GM21423 (cell line): Measurements from ENCODE around the gene PSMC3IP.

Experiments
- ATAC-seq: cut with Tn5 transposase; IDR thresholded peaks from one replicate; pipeline ENCODE4 v1.9.1; 2021; ENCODE audit warnings: mild to moderate bottlenecking, moderate library complexity; ENCODE audit not compliant: unreplicated experiment

Gene PSMC3IP

GRCh38 chr17:42586514-42587230 lies 9.1 kb upstream of the PSMC3IP start:
- ATAC-seq = no peak

GRCh38 chr17:42585353-42585752 lies 7.8 kb upstream of the PSMC3IP start:
- no peak for ATAC-seq

DNA sequence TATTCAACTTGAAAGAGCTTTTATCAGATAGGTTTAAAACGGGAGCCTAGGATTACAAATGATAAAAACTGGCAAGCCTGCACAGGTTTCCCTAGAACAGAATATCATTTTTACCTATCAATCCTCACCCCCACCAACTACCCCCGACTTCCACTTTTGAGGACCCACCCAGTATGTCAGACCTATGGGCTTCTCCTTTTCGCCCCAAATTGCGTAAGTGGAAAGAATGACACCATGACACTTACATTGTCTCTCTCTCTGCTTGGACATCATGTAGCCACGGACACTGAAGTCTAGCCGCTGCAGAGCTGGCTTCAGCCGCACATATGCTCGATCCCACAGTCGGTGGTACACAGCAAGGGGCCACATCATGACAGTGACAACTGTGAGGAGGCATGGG lies 7.4 kb upstream of the PSMC3IP start:
- no peak for ATAC-seq

- no peak for ATAC-seq
Observed at GRCh38 chr17:42581744-42582270, 4.3 kb upstream of the PSMC3IP start.

DNA sequence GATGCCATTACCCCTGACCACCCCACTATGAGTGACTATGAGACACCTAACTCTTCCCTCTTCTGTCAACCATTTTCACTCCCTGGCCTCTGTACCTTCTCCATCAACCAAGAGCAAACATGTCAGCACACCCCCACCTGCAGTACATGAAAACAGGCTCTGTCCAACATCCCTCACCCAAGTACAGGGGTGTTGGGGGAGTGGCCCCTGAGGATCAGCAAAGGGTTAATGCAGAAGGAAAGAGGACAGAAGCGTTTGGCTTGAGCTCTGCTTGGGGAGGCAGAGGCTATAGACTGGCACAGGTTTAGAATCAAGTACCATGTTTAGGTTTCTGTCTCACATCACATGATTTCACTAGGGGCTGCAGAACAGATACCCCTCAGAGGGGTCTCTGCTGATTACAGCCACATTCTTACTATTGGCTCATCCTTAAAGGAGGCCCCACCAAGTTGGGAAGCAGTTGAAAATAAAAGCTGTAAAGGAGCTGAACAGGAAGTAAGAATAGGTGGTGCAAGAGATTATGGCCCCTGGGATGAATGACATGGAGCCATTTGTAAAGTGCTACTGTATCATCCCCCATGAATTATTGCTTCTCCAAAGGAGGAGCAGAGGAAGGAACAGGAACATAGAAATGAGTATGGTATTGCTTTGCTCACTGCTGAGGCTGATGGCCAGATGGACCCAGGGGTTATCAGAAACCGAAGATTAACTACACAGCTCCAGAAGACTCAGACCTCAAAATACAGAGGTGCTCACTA lies 2.4 kb upstream of the PSMC3IP start:
- no peak for ATAC-seq

- ATAC-seq = peak; percentile 52
Observed at GRCh38 chr17:42578282-42578869, 847 bp upstream of the PSMC3IP start.

- ATAC-seq = no peak
Observed at GRCh38 chr17:42577140-42577531, 393 bp downstream of the PSMC3IP start.

GRCh38 chr17:42574463-42574862 lies 3.1 kb downstream of the PSMC3IP start:
- ATAC-seq = no peak

- no peak for ATAC-seq
Observed at GRCh38 chr17:42573095-42573494, 4.4 kb downstream of the PSMC3IP start.

DNA sequence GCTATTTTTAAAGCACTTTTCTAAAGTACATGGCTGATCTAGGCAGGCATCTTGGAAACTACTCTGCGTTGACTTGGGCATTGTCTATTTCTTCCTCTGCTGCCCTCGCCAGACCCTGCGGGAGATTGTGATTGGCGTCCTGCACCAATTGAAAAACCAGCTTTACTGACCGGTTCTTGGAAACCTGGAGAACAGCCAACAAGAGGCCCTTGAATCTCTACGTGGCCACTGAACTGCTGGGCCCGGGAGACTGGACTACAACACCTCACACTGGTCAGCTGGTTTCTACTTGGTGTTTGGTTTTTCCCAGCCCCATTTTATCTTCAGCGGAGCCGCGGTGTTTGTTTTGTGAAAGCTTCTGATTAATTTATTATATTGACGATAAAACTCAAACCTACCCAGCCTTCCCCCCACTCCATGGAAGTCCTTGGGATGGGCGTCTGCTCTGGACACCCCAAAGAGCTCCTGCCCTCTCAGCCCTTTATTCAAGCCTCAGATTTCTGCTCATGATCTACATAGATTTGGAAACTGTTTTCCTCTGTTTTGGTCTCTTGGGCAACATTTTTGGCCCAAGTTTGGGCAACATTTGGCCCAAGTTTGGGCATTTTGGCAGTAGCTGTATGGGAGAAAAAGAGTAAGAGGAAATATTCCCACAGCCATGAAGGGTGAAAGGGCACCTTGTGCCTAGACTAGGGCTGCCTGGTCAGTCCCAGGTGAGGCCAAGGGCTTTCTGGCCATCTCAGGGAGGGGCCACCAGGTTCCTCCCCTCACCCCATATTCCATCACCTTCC lies 5.9 kb downstream of the PSMC3IP start:
- no peak for ATAC-seq

GRCh38 chr17:42568341-42569111 lies 9.0 kb downstream of the PSMC3IP start:
- ATAC-seq = no peak

DNA sequence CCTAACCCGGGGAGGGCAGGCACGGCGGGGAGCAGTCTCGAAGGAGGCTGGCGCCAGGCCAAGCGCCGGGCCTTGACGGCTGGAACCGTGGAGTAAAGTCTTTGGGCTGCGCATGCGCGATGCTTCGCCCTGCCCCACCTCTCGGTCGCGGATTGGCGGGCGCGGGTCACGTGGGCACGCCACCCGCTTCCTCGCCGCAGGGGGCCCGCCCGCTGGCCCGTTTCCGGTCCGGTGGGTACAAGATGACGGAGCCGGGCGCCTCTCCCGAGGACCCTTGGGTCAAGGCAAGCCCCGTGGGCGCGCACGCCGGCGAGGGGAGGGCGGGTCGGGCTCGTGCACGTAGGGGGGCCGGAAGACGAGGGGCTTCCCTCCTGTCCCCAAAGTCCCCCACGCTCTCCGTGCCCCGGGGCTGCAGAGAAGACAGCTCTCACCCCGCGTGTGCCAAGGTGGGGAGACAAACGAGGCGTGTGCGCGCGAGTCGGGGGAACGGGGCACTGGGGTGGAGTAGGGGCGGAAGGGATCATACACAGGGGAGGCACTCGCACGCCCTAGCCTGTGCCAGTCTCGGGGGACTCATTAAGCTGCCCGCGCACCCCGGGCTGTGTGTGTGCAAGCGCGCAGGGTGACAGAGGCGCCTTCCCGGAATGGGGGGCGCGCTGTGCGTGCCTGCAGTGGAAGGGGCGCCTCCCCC lies 10.5 kb downstream of the PSMC3IP start, which contains the start of gene MLX:
MLX (plus strand) TSS at position 218 of the 691 bp plus-strand sequence; CDS start at position 243, 25 bp downstream.
- ATAC-seq = peak; percentile 56

- ATAC-seq = no peak
Observed at GRCh38 chr17:42566215-42566882, 11.2 kb downstream of the PSMC3IP start.

- ATAC-seq = no peak
Observed at GRCh38 chr17:42565523-42566214, 11.9 kb downstream of the PSMC3IP start.

DNA sequence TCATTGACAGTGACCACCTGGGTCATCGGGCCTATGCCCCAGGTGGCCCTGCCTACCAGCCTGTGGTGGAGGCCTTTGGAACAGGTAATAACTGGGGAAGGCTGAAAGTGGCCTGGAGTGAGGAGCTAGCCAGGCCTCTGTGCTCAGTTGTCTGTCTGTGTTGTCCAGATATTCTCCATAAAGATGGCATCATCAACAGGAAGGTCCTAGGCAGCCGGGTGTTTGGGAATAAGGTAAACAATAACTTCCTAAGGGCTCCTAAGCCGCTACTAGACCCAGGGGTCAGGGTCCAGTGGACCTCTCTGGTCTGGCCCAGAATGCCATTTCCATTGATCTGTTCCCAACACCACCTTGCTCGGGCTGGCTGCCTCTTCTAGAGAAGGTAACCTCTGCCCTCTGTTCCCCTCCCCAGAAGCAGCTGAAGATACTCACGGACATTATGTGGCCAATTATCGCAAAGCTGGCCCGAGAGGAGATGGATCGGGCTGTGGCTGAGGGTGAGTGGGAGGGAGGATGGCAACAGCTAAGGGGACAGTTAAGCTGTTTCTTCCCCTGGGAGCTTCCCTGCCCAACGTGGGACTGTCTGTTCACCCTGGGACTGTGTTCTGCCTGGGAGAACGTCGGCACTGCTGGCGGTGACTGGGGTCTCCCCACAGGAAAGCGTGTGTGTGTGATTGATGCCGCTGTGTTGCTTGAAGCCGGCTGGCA lies 12.6 kb downstream of the PSMC3IP start:
- ATAC-seq = no peak

- no peak for ATAC-seq
Observed at GRCh38 chr17:42563950-42564349, 13.6 kb downstream of the PSMC3IP start.

- ATAC-seq = no peak
Observed at GRCh38 chr17:42563543-42563942, 14.0 kb downstream of the PSMC3IP start.

- ATAC-seq = no peak
Observed at GRCh38 chr17:42563143-42563509, 14.4 kb downstream of the PSMC3IP start.
